GM19238 (cell line): ENCODE measurements around the gene ENKD1.
A peak's percentile ranks its signal among the peaks of the same experiment; 100 is the strongest.

Source experiments
- DNase-seq: peaks from one replicate; pipeline ENCODE4 v3.0.0; 2011; ENCODE audit warnings: low spot score; ENCODE audit not compliant: insufficient read length

The ENKD1 gene

DNA sequence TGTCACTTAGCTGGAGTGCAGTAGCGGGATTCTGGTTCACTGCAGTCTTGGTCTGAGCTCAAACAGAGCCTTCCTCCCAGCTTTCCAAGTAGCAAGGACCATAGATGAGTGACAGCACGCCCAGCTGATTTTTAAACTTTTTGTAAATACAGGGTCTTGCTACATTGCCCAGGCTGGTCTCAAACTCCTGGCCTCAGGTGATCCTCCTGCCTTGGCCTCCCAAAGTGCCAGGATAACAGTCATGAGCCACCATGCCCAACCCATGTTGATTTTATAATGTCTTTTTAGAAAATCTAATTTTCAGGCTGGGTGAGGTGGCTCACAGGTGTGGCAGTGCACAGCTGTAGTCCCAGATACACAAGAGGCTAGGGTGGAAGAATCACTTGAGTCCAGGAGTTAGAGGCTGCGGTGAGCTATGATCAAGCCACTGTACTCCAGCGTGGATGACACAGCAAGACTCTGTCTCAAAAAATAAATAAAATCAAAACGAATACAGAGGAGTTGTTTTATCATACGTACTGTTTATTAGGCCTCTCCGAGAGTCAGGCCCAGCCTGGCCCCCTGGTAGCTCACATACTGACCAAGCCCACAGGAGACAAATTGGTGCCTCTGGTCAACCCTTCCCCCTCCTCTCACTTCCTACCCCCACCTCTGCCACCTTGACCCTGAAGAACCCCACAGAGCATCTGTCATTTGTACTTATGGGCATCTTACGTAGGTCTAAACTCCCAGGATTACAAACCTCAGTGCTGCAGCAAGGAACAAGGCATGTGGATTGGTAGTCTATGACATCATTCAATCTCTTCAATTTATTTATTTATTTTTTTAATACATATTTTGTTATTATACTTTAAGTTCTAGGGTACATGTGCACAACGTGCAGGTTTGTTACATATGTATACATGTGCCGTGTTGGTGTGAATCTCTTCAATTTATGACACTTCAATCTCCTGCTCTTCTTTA lies 13.7 kb upstream of the ENKD1 start:
- DNase-seq, result no peak

GRCh38 chr16:67678354-67679023 lies 11.9 kb upstream of the ENKD1 start:
- no peak for DNase-seq

GRCh38 chr16:67677712-67678111 lies 11.2 kb upstream of the ENKD1 start:
- no peak for DNase-seq

GRCh38 chr16:67676939-67677338 lies 10.4 kb upstream of the ENKD1 start:
- no peak for DNase-seq

GRCh38 chr16:67676516-67676915 lies 10.0 kb upstream of the ENKD1 start:
- DNase-seq, result no peak

DNA sequence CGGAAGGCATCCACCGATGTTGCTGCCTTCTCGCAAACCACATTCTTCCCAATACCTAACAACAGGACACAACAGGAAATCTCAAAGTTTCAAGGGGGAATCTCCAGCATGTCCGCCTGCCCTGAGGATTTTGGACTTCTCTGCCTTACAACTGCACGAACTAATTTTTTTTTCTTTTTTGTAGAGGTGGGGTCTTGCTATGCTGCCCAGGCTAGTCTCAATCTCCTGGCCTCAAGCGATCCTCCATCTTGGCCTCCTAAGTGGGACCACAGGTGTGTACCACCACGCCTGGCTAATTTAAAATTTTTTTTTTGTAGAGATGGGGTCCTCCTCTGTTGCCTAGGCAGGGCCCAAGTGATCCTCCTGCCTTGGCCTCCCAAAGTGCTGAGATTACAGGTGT lies 9.4 kb upstream of the ENKD1 start:
- DNase-seq, result no peak

DNA sequence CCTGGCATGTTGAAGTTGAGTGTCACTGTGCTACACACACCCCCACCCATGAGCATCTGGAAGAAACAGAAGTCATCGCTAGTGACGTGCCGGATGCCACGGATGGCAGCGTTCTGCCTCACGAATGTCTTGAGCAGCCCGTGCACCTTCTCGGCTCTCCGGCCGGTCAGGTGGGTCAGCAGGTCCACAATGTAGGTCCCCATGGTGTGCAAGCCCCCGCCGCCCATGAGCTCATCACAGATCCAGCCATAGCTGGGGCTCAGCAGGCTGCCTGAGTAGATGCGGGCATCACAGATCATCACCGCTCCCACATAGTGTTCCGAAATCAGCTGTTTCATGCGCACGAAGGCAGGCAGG lies 9.0 kb upstream of the ENKD1 start:
- DNase-seq, result no peak

- no peak for DNase-seq
Observed at GRCh38 chr16:67674851-67675578, 8.5 kb upstream of the ENKD1 start.

- DNase-seq, result no peak
Observed at GRCh38 chr16:67673712-67674580, 7.4 kb upstream of the ENKD1 start.

GRCh38 chr16:67672739-67673662 lies 6.5 kb upstream of the ENKD1 start:
- DNase-seq, result peak; percentile 71

DNA sequence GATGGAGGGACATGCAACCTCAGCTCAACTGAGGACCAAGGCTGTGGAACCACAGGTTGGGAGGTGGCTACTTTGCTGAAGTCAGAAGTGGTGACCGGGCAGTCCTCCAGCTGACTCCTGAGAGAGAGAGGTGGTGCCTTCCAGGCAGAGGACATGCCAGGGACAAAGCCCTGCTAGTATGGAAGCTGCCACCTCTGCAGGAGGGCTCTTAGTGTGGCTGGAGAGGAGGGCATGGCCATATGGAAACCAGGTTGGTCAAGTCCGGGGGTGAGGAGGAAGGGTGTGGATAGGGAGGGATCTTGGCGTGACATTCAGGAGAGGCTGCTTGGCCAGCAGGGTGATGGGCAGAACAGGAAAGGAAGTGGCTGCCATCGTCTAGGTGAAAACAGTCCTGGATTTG lies 5.8 kb upstream of the ENKD1 start:
- DNase-seq, result no peak

DNA sequence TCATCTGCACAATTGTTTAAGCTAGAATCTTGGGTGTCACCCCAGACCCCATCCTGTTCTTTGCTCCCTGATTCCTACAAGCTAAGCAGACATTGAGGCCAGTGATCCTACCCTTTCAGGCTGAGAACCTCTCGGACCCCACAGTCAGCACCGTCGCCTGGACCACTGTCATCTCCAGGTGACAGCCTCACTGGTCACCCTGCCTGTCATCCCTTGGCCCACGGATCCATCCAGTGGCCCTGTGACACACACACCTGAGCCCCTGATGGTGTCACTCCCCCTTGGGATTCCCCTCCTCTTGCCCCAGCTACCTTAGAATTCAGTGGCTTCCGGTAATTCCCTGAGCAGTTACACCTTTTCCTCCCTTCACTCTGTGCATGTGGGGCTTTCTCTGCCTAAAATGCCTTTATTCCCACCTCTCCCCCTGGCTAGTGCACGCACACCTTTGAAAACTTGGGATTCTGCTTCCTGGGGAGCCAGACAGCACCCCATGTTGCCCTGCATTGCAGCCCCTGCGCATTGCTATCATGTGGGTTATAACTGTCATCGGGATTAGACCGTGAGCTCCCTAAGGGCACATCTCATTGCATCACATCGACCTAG lies 3.0 kb upstream of the ENKD1 start:
- DNase-seq, result no peak

DNA sequence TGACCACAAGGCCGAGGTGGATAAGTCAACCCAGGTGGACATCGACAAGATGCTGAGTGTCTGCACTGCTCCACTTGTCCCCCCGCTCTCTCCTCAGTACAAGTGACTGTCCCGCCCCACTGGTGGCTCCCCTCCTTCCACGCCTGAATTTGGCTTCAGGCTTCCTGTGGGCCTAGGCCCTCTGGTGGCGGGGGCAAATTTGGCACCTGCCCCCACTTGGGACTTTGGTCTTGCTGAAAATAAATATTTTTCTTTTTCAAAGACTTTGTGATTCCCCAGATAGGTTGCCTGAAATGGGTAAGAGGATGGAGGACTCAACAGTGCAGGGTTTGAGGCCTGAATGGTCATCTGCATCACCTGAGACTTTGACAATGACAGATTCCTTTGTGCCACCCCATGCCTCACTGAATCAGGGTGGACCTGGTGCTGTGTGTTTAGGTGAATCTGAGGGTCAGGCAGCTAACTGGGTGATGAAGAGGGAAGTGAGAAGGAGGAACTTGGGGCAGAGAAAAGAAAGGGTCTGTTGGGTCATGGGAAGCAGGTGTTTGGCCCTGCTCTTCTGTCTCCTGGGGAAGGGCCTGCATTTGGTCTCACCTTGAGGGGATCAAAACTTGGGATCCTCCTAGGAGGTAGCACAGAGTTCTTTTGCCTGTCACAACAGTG lies 2.1 kb upstream of the ENKD1 start:
- DNase-seq, result no peak

DNA sequence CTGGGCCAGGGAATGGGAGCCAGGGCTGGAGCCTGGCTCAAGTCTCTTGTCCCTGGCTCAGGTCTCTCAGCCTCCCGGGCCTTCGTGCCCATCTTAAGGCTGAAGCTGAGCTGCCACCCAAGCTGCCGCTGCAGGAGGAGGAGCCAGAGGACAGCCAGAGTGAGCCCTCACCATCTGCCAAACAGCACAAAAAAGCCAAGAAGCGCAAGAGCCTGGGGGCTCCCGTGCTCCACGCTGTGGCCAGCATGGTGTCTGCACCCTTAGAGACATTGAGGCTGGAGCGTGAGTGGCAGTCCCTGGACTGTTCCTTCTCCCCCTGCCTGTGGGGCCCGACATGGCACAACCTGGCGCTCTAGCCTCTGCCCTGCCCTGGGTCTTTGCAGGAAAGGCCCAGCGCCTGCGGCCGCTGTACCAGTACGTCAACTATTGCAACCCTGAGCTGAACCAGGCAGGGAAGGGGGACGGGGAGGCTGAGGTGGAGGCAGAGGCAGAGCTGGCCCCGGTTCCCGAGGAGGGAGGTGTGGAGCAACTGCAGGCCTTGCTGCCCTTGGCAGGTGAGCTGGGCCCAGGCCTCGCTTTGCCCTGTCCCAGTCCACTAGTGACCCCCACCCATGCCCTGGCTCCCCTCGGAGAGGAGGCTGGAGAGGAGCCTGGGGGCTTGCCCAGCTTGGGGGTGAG lies 1.4 kb upstream of the ENKD1 start:
- peak; percentile 97 for DNase-seq

GRCh38 chr16:67667453-67667816 lies 885 bp upstream of the ENKD1 start:
- no peak for DNase-seq

GRCh38 chr16:67666032-67666551 lies 458 bp downstream of the ENKD1 start:
- no peak for DNase-seq

DNA sequence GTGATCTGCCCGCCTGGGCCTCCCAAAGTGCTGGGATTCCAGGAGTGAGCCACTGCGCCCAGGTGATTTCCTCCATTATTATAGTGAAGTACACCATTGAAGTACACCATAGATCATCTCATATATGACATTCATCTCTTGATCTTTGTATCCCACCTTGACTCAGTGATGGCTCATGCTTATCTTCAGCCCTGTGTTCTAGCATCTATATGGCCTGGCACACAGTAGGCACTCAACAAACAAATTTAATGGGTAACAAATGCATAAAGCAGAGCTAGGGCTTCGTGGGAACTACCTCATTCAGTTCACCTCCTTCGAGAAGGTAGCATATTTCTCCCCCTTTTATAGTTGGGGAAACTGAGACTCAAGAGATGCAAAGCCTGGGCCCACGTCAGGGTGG lies 952 bp downstream of the ENKD1 start:
- DNase-seq, result no peak

- DNase-seq, result no peak
Observed at GRCh38 chr16:67664871-67665270, 1.7 kb downstream of the ENKD1 start.
